ENCODE measurements around the gene FAM209A. TPM values are rescaled to one million over a fixed set of nuclear protein-coding genes. Genes with fewer than 3 reads are reported as not detected.

The FAM209A gene
- total RNA-seq, 2 experiments from 2014 or later: 0.70 to 0.82 TPM

DNA sequence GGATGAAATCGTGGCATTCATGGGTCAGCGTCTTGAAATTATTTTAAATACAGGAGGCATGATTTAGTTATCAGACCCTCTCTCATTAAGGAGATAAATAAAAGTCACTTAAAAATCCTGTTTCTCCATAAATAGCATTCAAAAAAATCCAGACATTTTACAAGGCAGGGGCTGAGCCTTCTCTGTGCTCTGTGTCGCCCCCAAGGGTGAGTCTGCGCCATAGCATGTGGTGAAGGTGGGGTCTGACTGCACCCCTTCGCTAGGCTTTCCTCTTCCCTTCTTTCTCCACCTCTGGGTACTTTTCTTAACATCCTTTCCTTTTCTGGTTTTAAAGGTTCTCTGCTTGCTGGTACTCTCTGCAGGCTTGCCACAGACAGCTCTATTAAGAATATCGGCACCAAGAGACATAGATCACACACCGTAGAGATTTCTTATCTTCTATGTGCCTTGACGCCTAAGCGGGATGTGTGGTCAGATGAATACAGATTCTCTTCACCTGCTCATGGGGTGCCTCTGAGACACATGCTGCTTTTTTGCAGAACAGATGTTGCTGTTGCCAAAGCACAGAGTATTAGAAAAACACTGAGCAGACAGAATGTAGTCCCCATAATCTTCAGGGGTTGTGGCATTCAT, 20.1 kb upstream of the FAM209A start:
- no peak for DNase-seq (ENCODE audit: low spot score)
- Histone ChIP-seq H3K79me2 (ENCODE audit: insufficient read depth, low read depth, low read length) (no peaks in the 10 kb centered on the region), H3K4me2 (ENCODE audit: low read length) (no peak overlapping the region), H3K9me3 (ENCODE audit: low read length) (no peaks in the 10 kb centered on the region), H3K36me3 (ENCODE audit: insufficient read depth, low read length) (peaks cover 14% of the 10 kb centered on the region), H4K20me1 (ENCODE audit: insufficient read depth, low read length) (no peaks in the 10 kb centered on the region), H2AFZ (ENCODE audit: low read length) (no peak overlapping the region), H3K4me3 (ENCODE audit: low read depth, low read length, poor library complexity, severe bottlenecking) (no peak overlapping the region), H3K27ac (ENCODE audit: low read depth, low read length, poor library complexity, severe bottlenecking) (no peak overlapping the region), H3K4me1 (ENCODE audit: insufficient read depth, low read length, poor library complexity, severe bottlenecking) (no peaks in the 10 kb centered on the region), H3K9me2 (ENCODE audit: insufficient read depth, low read length) (no peaks in the 10 kb centered on the region)
- intact Hi-C loops (cut with micrococcal nuclease; ENCODE audit: unreplicated experiment): no loop called here
- no peak for TF ChIP-seq EZH2phosphoT487 (IDR thresholded peaks at IDR 0.05; ENCODE audit: borderline replicate concordance, low read depth, low read length)
- TF ChIP-seq, protein P1, sequence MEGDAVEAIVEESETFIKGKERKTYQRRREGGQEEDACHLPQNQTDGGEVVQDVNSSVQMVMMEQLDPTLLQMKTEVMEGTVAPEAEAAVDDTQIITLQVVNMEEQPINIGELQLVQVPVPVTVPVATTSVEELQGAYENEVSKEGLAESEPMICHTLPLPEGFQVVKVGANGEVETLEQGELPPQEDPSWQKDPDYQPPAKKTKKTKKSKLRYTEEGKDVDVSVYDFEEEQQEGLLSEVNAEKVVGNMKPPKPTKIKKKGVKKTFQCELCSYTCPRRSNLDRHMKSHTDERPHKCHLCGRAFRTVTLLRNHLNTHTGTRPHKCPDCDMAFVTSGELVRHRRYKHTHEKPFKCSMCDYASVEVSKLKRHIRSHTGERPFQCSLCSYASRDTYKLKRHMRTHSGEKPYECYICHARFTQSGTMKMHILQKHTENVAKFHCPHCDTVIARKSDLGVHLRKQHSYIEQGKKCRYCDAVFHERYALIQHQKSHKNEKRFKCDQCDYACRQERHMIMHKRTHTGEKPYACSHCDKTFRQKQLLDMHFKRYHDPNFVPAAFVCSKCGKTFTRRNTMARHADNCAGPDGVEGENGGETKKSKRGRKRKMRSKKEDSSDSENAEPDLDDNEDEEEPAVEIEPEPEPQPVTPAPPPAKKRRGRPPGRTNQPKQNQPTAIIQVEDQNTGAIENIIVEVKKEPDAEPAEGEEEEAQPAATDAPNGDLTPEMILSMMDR (conservative IDR thresholded peaks at IDR 0.05; ENCODE audit: low read length): peak; percentile 74
- ChIA-PET CTCF (ENCODE audit: unreplicated experiment) (no interaction called here), POLR2A (no interaction called here)
- no TSS peak for BruUV-seq (replicated peaks)

DNA sequence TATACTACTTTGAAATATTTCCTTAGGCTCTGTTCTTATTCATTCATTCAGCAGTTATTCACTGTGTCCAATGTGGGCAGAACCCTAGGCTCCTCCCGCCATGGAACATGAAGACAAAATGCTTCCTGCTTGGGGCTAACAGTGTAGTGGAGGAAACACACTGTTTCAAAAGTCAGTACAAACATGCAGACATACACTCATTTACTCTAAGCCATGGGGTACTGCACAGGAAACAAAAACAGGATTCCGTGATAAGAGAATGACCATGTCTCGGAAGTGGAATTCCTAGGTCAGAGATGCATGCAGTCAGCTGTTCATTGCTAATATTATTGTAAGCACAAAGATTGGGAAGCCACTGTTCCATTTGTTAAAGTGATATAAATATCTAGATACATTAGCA, 18.4 kb upstream of the FAM209A start:
- no peaks in the 10 kb centered on the region for H4K20me1 ChIP-seq (ENCODE audit: insufficient read depth, low read length)
- no peak overlapping the region for H3K27ac ChIP-seq (ENCODE audit: low read depth, low read length, poor library complexity, severe bottlenecking)
- CTCF ChIA-PET (ENCODE audit: unreplicated experiment): no interaction called here
- POLR2A ChIA-PET: interaction anchor here (0.8 kb wide), 1 partner anchor 7 kb away, joined by 5 read pairs; no protein-coding TSS in a partner anchor
- no peak overlapping the region for H3K4me3 ChIP-seq (ENCODE audit: low read depth, low read length, poor library complexity, severe bottlenecking)
- TF ChIP-seq EZH2phosphoT487 (IDR thresholded peaks at IDR 0.05; ENCODE audit: borderline replicate concordance, low read depth, low read length): no peak
- TF ChIP-seq, protein P1 (conservative IDR thresholded peaks at IDR 0.05; ENCODE audit: low read length): no peak
- no peaks in the 10 kb centered on the region for H3K4me1 ChIP-seq (ENCODE audit: insufficient read depth, low read length, poor library complexity, severe bottlenecking)
- no peaks in the 10 kb centered on the region for H3K9me3 ChIP-seq (ENCODE audit: low read length)
- no peak overlapping the region for H3K4me2 ChIP-seq (ENCODE audit: low read length)
- H3K36me3 ChIP-seq (ENCODE audit: insufficient read depth, low read length): peaks cover 14% of the 10 kb centered on the region
- no TSS peak for BruUV-seq (replicated peaks)
- H3K9me2 ChIP-seq (ENCODE audit: insufficient read depth, low read length): no peaks in the 10 kb centered on the region
- no peaks in the 10 kb centered on the region for H3K79me2 ChIP-seq (ENCODE audit: insufficient read depth, low read depth, low read length)
- no peak for DNase-seq (ENCODE audit: low spot score)
- intact Hi-C loops (cut with micrococcal nuclease; ENCODE audit: unreplicated experiment): no loop called here
- no peak overlapping the region for H2AFZ ChIP-seq (ENCODE audit: low read length)

DNA sequence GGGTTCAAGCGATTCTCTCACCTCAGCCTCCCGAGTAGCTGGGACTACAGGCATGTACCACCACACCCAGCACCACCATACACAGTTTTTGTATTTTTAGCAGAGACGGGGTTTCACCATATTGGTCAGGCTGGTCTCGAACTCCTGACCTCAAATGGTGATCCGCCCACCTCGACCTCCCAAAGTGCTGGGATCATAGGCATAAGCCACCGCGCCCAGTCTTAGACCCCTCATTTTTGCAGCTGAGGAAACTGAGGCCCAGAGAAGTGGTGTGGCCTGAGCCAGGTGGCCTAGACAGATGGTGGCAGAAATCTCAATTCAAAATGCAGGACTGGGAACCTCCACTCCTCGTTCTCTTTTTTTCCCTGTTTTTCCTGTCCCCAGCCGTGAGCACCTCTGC, 12.6 kb upstream of the FAM209A start:
- no peak for DNase-seq (ENCODE audit: low spot score)

More for the DNA sequence above, 12.6 kb upstream of the FAM209A start:
- H4K20me1 ChIP-seq (ENCODE audit: insufficient read depth, low read length): no peaks in the 10 kb centered on the region
- no peaks in the 10 kb centered on the region for H3K4me1 ChIP-seq (ENCODE audit: insufficient read depth, low read length, poor library complexity, severe bottlenecking)
- no peaks in the 10 kb centered on the region for H3K9me2 ChIP-seq (ENCODE audit: insufficient read depth, low read length)
- no peaks in the 10 kb centered on the region for H3K79me2 ChIP-seq (ENCODE audit: insufficient read depth, low read depth, low read length)
- BruUV-seq (replicated peaks): no TSS peak
- TF ChIP-seq EZH2phosphoT487 (IDR thresholded peaks at IDR 0.05; ENCODE audit: borderline replicate concordance, low read depth, low read length): no peak
- TF ChIP-seq, protein P1 (conservative IDR thresholded peaks at IDR 0.05; ENCODE audit: low read length): no peak
- intact Hi-C loops (cut with micrococcal nuclease; ENCODE audit: unreplicated experiment): no loop called here
- H3K36me3 ChIP-seq (ENCODE audit: insufficient read depth, low read length): peaks cover 22% of the 10 kb centered on the region
- ChIA-PET POLR2A (no interaction called here), CTCF (ENCODE audit: unreplicated experiment) (no interaction called here)
- no peak overlapping the region for H3K27ac ChIP-seq (ENCODE audit: low read depth, low read length, poor library complexity, severe bottlenecking)
- H2AFZ ChIP-seq (ENCODE audit: low read length): no peak overlapping the region
- H3K4me2 ChIP-seq (ENCODE audit: low read length): no peak overlapping the region
- no peaks in the 10 kb centered on the region for H3K9me3 ChIP-seq (ENCODE audit: low read length)
- no peak overlapping the region for H3K4me3 ChIP-seq (ENCODE audit: low read depth, low read length, poor library complexity, severe bottlenecking)
